WERI-Rb-1 (cell line): ENCODE results near the gene STAB1.

Experiments used
- DNase-seq: peaks from one replicate; pipeline ENCODE4 v3.0.0-alpha.2; 2020
- H3K27ac ChIP-seq: fragments of 250-450 bp; sonication (Bioruptor Pico); 2 replicates; pipeline ENCODE4 v1.5.1; 2020; ENCODE audit warnings: mild to moderate bottlenecking, moderate library complexity
- H3K27me3 ChIP-seq: fragments of 250-450 bp; sonication (Bioruptor Pico); 2 replicates; pipeline ENCODE4 v1.5.1; 2021; ENCODE audit warnings: mild to moderate bottlenecking, low read depth, moderate library complexity; ENCODE audit not compliant: insufficient read depth, severe bottlenecking
- H3K36me3 ChIP-seq: fragments of 250-450 bp; sonication (Bioruptor Pico); 2 replicates; pipeline ENCODE4 v1.5.1; 2020; ENCODE audit warnings: mild to moderate bottlenecking, moderate library complexity
- H3K4me3 ChIP-seq: 2 replicates; pipeline ENCODE4 v1.5.1; 2011; ENCODE audit warnings: low read depth, mild to moderate bottlenecking, control low read depth, low read length
- H3K9me3 ChIP-seq: fragments of 250-450 bp; sonication (Bioruptor Pico); 2 replicates; pipeline ENCODE4 v1.5.1; 2021; ENCODE audit warnings: mild to moderate bottlenecking, moderate library complexity; ENCODE audit not compliant: severe bottlenecking
- CTCF ChIP-seq: IDR thresholded peaks from 2 replicates; pipeline ENCODE4 v1.5.1; 2011; ENCODE audit warnings: low read depth, mild to moderate bottlenecking, control low read depth, inconsistent platforms, low read length

The STAB1 gene

GRCh38 chr3:52509753-52510328 is 14.7 kb downstream of the STAB1 start:
- DNase-seq = no peak
- no peak overlapping the region for H3K4me3 ChIP-seq

GRCh38 chr3:52511509-52511908 is 16.4 kb downstream of the STAB1 start:
- H3K36me3 ChIP-seq = no peaks in the 10 kb centered on the region
- no peak for TF ChIP-seq CTCF

More at GRCh38 chr3:52509753-52510328, 14.7 kb downstream of the STAB1 start:
- no peak overlapping the region for H3K27ac ChIP-seq
- no peaks in the 10 kb centered on the region for H3K27me3 ChIP-seq
- H3K9me3 ChIP-seq = no peaks in the 10 kb centered on the region
- no peak for TF ChIP-seq CTCF
- no peaks in the 10 kb centered on the region for H3K36me3 ChIP-seq

GRCh38 chr3:52512105-52512504 is 17.0 kb downstream of the STAB1 start:
- Histone ChIP-seq H3K36me3 (no peaks in the 10 kb centered on the region), H3K4me3 (no peak overlapping the region), H3K27ac (no peak overlapping the region), H3K9me3 (no peaks in the 10 kb centered on the region), H3K27me3 (no peaks in the 10 kb centered on the region)
- TF ChIP-seq CTCF = 0 out of 2 replicates have a peak, but pooled peaks have one; percentile 7
- peak; percentile 53 for DNase-seq

More at GRCh38 chr3:52511509-52511908, 16.4 kb downstream of the STAB1 start:
- no peak overlapping the region for H3K27ac ChIP-seq
- DNase-seq = no peak
- H3K9me3 ChIP-seq = no peaks in the 10 kb centered on the region
- H3K4me3 ChIP-seq = no peak overlapping the region
- H3K27me3 ChIP-seq = no peaks in the 10 kb centered on the region

GRCh38 chr3:52512727-52513126 is 17.6 kb downstream of the STAB1 start:
- Histone ChIP-seq H3K4me3 (no peak overlapping the region), H3K27ac (no peak overlapping the region), H3K27me3 (no peaks in the 10 kb centered on the region), H3K9me3 (no peaks in the 10 kb centered on the region), H3K36me3 (no peaks in the 10 kb centered on the region)
- no peak for DNase-seq
- no peak for TF ChIP-seq CTCF

GRCh38 chr3:52513281-52513680 is 18.1 kb downstream of the STAB1 start:
- no peaks in the 10 kb centered on the region for H3K36me3 ChIP-seq
- DNase-seq = no peak
- no peaks in the 10 kb centered on the region for H3K9me3 ChIP-seq
- TF ChIP-seq CTCF = no peak
- H3K27me3 ChIP-seq = no peaks in the 10 kb centered on the region
- no peak overlapping the region for H3K27ac ChIP-seq
- H3K4me3 ChIP-seq = no peak overlapping the region

GRCh38 chr3:52514576-52514975 is 19.4 kb downstream of the STAB1 start:
- Histone ChIP-seq H3K36me3 (no peaks in the 10 kb centered on the region), H3K9me3 (no peaks in the 10 kb centered on the region), H3K27me3 (no peaks in the 10 kb centered on the region), H3K27ac (no peak overlapping the region), H3K4me3 (no peak overlapping the region)
- TF ChIP-seq CTCF = no peak
- DNase-seq = no peak
